Erythroblast (primary cell): Measurements from ENCODE around the gene RBMS1.

Experiments used
- DNase-seq, 2 experiments: peaks; one replicate each; lab custom pipeline; 2025; lab: John Stamatoyannopoulos, UW
- GATA1 ChIP-seq: IDR thresholded peaks from 2 replicates; pipeline ENCODE4 v1.6.1; 2011; ENCODE audit warnings: low read depth, mild to moderate bottlenecking, control low read depth, low read length, moderate library complexity
- POLR2A ChIP-seq: IDR thresholded peaks from 2 replicates; pipeline ENCODE4 v1.6.1; 2011; ENCODE audit warnings: mild to moderate bottlenecking, low read length

Gene RBMS1

DNA sequence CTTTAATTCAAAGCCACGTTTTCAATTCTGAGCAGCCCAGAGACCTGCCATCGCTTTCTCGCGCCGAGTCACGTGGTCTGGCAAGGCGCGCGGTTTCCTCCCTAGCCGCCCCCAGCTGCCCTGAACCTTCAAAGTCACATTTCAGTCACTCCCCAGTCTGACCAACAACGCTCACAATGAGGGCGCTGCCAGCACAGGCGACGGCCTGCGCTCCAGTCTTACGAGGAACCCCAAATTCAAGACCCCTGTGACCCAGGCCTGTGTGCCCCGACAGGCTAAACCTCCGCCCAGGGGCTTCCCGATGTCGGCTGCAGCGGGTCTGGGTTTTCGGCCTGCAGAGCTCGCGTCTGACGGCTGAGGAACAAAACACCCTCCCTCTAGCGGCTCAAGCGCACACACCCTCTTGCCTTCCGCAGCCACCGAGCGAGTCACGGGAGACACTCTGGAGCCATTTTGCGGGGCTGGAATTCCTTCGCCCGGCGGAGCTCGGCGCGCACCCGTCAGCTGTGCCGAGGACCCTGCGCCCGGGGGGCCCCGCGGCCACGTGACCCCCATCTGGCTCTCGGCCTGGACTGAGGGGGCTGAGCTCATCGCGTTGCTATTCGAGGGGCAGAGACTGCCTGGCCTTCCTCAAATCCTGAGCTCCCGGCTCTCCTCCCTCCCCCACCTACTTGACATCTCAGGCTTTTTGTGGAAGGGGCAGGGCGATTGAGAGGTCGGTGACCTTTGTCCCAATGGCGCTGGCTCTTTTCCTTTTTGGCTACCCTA, 223.6 kb downstream of the RBMS1 start:
- no peak for TF ChIP-seq POLR2A
- no peak for TF ChIP-seq GATA1
- DNase-seq: peak; percentile 81 to 82

DNA sequence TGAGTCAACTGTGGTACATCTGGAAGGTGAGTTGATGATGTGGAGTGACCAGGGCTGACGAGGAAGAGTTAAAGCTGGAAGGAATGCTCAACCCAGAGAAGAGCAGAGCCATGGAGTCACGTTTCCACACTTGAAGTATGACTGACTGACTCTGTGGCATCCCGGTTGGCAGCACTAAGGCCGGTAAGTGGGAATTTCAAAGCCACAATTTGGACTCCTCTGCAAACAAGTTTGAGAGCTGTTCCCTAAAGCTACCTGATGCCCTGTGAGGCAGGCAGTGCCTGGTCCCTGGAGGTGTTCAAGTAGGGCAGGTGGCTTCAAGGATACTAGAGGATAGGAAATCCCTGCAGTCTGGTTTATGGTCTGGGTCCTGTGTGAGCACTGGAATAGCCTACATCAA, 224.2 kb downstream of the RBMS1 start:
- DNase-seq: no peak
- TF ChIP-seq GATA1 (no peak), POLR2A (no peak)

DNA sequence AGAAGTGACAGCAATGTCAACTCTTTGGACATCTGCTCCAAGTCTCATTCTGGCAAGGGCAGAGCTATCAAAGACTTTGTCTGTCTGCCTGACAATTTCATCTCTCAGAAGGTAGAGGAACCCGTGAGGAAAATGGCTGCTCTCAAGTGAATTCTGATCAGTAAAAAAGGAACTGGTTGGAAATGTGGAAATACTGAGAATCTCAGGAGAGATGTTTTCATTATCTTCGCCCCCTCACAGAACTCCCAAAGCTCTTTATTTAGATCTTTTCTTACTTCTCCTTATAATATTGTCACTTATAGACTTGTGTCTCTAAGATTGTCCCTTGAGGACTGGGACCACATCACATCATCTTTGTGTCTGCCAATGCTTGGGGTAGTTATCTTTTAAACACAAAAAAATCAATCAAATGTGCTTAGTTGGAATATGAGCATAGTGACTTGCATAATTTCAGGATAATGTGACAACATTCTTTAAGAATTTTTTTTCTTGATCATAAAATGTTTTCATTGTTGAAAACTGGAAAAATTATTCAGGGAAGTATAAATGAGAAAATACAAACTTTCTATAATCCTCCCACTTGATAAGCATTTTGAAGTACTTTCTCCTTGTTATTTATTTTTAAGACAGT, 225.3 kb downstream of the RBMS1 start:
- no peak for DNase-seq
- TF ChIP-seq GATA1: no peak
- no peak for TF ChIP-seq POLR2A

DNA sequence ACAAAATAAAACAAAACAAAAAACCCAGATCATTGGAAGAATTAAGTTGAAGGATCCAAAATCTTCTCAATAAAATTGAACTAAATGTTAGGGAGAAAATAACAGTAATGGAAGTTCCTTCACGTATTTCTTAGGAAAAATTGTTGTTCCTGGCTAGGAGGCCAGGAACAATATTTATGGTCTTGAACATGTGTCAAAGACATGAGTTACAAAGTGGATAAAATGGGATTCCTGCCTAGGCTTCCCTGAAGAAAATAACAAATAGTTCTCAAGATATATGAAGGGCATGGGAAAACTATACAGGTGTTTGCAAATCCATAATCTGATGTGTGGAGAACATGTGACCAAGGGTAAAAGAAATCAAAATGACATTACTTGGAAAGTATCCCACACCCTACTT, 225.9 kb downstream of the RBMS1 start:
- no peak for DNase-seq
- TF ChIP-seq POLR2A: no peak
- TF ChIP-seq GATA1: no peak

DNA sequence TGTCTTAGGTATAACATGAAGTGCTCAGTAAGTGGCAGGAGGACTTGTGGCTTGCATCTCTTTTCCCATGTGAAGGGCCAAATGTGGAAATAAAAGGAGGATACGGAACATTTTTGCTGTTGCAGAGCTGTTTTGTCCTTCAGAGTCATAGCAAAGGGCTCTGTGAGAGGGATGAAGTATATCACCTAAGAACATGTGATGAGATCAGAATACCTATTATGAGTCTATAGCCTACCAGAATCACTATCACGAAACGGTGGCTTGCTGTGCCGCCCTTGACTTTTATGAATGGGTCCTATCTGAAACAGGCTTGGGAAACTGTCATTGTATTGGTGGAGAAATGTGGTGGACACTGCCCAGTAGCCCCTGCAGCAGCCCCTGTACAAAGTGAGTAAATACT, 226.6 kb downstream of the RBMS1 start:
- TF ChIP-seq POLR2A: no peak
- TF ChIP-seq GATA1: no peak
- no peak for DNase-seq

DNA sequence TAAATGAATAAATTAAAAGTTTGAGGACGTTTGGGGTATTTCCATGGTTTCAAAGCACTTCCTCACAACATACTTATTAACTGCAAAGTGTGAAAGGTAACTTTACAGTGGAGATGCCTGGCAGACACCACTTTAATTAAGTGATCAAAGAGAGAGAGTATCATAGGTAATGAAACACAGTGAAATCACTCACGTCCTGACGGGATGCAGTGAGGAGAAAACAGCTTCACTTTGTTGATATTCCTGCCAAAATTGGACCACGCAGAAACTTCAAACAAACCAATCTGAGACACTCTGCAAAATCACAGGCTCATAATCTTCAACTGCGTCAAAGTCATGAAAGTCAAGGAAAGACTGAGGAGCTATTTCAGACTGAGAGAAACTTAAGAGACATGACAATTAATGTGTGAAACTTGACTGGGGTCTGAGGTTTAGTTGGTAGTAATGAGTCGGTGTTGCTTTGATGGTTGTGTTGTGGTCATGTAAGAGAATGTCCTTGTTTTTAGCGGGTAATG, 227.5 kb downstream of the RBMS1 start:
- DNase-seq: no peak
- TF ChIP-seq POLR2A (no peak), GATA1 (no peak)

DNA sequence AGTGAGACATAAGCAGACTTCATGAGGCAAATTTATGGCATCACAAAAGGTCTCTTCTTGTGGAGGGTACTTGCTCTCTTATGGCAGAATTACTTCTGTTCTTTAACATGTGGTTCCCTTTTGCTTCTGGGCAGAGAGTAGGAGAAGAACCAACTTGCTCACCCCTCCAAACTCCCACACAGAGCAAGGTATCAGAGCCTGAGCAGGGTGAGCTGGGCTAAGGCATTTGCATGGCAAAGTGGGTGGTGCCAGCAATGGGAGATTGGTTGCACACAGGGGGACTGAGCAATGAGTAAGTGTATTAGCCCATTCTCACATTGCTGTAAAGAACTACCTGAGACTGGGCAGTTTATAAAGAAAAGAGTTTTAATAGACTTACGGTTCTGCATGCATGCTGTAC, 229.3 kb downstream of the RBMS1 start:
- DNase-seq: no peak
- no peak for TF ChIP-seq GATA1
- TF ChIP-seq POLR2A: no peak

DNA sequence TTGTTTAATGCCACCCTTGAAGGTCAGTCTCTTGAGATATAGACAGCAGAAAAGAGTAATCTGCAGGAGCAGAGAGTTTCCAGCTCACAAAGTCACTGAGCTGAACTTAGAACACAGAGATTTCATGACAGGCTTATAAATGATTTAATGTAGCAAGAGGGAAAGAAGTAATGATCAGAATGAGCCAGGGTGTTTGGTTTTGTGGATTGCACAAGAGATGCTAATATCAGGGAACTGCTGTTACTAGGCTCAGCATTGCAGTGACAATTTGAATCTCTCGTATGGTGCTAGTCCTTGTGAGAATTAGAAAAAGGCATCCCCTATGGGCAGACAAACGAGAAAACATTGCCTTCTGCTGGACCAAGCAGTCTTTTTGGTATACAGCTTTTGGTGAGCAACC, 231.9 kb downstream of the RBMS1 start:
- no peak for TF ChIP-seq POLR2A
- TF ChIP-seq GATA1: no peak
- no peak for DNase-seq

DNA sequence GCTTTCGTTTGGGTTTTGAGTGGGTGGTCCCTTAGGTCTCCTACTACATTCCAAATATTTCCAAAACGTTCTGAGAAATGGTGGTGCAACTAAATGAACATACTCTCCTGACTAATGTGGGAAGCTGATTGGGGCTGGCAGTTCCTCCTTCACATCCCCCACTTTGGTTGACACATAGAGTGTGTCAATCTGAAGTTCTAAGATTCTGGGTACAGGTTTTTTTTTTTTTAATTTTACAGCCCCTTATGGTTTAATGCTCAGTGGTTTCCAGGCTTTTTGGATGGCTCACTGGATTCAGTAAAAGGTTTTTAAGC, 235.2 kb downstream of the RBMS1 start:
- no peak for TF ChIP-seq GATA1
- no peak for TF ChIP-seq POLR2A
- DNase-seq: no peak

DNA sequence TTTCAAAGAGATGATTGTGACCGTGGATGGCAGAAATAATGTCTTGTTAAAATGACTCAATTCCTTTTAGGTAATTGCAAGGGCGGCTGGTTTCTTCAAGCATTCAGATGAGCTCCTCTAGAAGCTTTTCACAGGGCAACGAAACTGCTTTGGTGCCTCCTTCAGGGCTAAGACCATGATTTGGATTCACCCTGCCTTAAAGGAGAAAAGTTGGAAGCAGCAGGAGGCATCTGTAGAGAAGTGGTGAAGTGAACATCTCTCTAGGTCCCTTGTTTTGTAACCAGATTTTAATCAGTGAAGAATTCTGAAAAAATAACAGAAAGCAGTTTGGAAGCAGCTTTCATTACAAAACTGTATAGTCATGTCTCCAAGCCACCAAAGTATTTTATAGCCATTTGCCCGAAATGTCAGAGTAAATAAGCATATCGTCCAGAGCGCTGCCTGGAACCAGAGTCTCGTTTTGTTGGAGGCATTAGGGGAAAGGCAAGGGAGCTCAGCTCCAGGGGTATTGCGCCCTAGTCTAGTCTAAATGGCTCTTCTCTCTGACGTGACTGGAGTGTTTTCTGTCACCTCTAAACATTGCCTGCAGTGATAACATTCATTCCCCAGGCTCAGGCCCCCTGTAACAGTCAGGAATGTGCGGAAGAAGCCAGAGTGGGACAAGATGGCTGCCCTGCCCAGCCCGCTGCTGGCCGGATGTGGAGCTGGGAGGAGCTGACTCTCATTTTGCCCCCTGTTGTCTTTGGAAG, 235.7 kb downstream of the RBMS1 start:
- TF ChIP-seq POLR2A: no peak
- TF ChIP-seq GATA1: no peak
- no peak for DNase-seq

DNA sequence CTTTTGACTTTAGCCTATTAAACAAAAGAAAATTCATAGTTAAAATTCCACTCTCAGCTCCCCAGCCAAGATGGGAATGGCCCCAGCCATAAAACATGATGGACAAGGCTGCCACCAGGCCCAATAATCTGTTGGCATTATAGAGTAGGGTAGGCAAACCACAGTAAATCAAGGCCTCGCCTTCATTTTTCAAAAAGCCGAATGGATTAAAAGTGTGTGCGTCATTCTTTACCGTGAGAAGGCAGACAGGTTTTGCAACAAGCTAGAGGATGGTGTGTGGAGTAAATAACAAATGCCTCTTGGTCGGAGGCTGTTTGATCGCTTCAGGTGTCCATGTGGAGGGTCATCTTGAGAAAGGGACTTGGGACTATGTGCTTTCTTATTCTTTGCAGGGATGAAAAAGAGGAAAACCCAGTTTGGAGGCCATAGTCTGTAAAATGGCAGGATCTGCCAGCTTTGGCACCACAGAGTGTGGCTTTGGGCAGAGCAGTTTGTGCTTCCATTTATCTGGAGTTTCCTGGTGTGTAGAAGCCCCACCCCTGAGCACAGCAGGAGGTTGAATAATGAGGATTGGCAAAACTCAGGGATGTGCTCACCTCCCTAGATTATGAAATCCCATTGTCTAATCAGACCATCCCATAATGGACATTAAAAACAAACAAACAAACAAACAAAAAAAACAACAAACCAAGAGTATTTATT, 236.4 kb downstream of the RBMS1 start:
- no peak for DNase-seq
- TF ChIP-seq POLR2A: no peak
- no peak for TF ChIP-seq GATA1

DNA sequence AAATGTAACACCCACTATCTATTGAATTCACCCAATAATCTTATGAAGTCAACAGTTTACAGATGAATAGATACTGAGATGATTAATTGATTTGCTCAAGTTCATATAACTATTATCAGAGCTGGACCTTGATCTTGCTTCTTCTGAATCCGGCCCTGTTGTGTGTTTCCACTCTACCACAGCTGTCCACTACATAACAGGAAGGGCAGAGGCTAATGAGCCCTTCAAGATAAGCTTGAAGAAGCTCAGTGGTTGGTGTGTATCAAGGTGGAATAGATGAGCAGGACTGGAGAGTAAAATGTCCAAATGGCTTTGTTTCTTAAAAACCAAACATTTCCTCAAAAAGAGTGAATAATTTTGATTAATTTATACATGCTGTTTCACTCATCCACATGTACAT, 237.1 kb downstream of the RBMS1 start:
- DNase-seq: no peak
- TF ChIP-seq POLR2A: no peak
- no peak for TF ChIP-seq GATA1

DNA sequence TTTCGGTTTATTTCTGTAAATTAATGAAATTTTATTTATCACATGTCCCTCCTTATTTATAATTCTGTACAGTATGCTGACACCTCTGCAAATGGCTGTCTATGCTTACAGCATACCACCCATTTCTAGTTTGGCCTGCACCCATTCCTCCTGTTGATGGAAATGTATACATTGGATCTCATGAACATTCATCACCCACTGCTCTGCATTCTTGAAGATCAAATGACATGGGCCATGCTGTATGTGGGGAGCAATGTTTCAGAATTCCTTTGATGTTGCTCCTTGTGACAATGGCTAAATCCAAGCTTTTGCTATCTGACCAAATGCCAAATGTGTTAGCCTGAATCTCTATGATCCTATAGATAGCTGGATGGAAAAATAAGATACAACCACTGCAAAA, 238.2 kb downstream of the RBMS1 start:
- DNase-seq: no peak
- TF ChIP-seq POLR2A (no peak), GATA1 (no peak)
